Esophagus muscularis mucosa (tissue), 4 donors: Measurements from ENCODE around the gene RASD1. TPM values are rescaled to one million over a fixed set of nuclear protein-coding genes. Genes with fewer than 3 reads are reported as not detected.
A peak's percentile ranks its signal among the peaks of the same experiment; 100 is the strongest.

Experiments
- DNase-seq: peaks from one replicate; pipeline ENCODE4 v3.0.0-alpha.2; 2017; ENCODE audit errors: extremely low spot score
- H3K27ac ChIP-seq, 4 donors: fragments of 200-600 bp; sonication (generic); replicated peaks in 1 of 4; 1 replicate in 3 of 4; 2 replicates in 1 of 4; pipeline ENCODE4 v1.5.1; 2016 to 2019; ENCODE audit warnings: mild to moderate bottlenecking in 1 of 4
- H3K27me3 ChIP-seq, 4 donors: fragments of 200-600 bp; sonication (generic); one replicate each; pipeline versions ENCODE4 v1.5.1 to v1.6.0; 2016 to 2019
- H3K36me3 ChIP-seq, 4 donors: fragments of 200-600 bp; sonication (generic); one replicate each; pipeline ENCODE4 v1.5.1; 2016 to 2019
- H3K4me1 ChIP-seq, 4 donors: fragments of 200-600 bp; sonication (generic); one replicate each; pipeline ENCODE4 v1.5.1; 2016 to 2019
- H3K4me3 ChIP-seq, 4 donors: fragments of 200-600 bp; sonication (generic); 1 replicate in 2 of 4; 2 replicates in 2 of 4; pipeline ENCODE4 v1.5.1; 2016 to 2019; ENCODE audit warnings: mild to moderate bottlenecking in 4 of 4, moderate library complexity in 1 of 4
- H3K9me3 ChIP-seq, 4 donors: fragments of 200-600 bp; sonication (generic); 1 replicate in 3 of 4; 2 replicates in 1 of 4; pipeline ENCODE4 v1.5.1; 2016 to 2019
- EP300 ChIP-seq: sonication (generic); formaldehyde crosslinking; IDR thresholded peaks from one replicate; pipeline ENCODE4 v1.6.1; 2017; ENCODE audit warnings: antibody characterized with exemption
- POLR2A ChIP-seq: fragments of 450-650 bp; IDR thresholded peaks from one replicate; pipeline ENCODE4 v1.6.1; 2017; ENCODE audit warnings: antibody characterized with exemption, moderate library complexity, mild to moderate bottlenecking, low read depth
- POLR2AphosphoS5 ChIP-seq, 2 donors: sonication (generic); formaldehyde crosslinking; IDR thresholded peaks; one replicate each; pipeline ENCODE4 v1.6.1; 2017; ENCODE audit warnings: antibody characterized with exemption in 2 of 2
- WGBS: methylation state at CpG from one replicate; pipeline ENCODE4 v1.1.5; 2018; 5-methylcytosine and 5-hydroxymethylcytosine counted together
- intact Hi-C: fragments of 100-400 bp; cut with DNase I; formaldehyde crosslinking; loops from one replicate; pipeline ENCODE4 v1.15.1; 2023
- total RNA-seq, 4 donors: library from RNA; depleted of rRNA; stranded (reverse); fragments of >200 nt; gene quantifications; one replicate each; pipeline versions ENCODE4 v1.1.0 to v1.2.1, GENCODE V29; 2016
- TF ChIP-seq, protein P1 (sequence below), 3 experiments: fragments of 200-600 bp in 2 of 3; fragments of 450-650 bp in 1 of 3; sonication (generic) in 2 of 3; IDR thresholded peaks; one replicate each; pipeline ENCODE4 v1.5.1; 2017 to 2019; ENCODE audit warnings: antibody characterized with exemption in 3 of 3, mild to moderate bottlenecking in 2 of 3, moderate library complexity in 1 of 3

RASD1 gene
- total RNA-seq, 4 donors from 2014 or later, result 5.0 to 17.9 (median 13.3) TPM

DNA sequence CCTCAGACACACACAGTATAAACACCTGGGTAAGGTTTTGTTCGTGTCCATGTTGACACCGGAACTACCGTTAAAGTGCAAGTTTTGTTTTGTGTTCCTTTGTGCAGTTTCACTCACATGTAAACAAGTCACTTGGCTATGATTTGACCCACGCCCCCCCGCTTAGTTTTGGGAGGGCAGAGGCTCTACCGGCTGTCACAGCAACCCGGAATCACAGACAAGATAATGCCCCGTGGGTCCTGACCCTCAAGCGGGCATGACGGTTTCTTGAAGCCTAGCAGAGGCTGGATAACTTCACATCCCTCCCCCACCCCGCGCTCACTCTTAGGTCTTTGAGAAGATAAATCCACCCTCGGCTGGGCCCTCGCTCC lies 1.7 kb downstream of the RASD1 start:
- TF ChIP-seq POLR2AphosphoS5 (IDR thresholded peaks at IDR 0.05) (no peak), EP300 (no peak), POLR2A (no peak)
- TF ChIP-seq, protein P1, sequence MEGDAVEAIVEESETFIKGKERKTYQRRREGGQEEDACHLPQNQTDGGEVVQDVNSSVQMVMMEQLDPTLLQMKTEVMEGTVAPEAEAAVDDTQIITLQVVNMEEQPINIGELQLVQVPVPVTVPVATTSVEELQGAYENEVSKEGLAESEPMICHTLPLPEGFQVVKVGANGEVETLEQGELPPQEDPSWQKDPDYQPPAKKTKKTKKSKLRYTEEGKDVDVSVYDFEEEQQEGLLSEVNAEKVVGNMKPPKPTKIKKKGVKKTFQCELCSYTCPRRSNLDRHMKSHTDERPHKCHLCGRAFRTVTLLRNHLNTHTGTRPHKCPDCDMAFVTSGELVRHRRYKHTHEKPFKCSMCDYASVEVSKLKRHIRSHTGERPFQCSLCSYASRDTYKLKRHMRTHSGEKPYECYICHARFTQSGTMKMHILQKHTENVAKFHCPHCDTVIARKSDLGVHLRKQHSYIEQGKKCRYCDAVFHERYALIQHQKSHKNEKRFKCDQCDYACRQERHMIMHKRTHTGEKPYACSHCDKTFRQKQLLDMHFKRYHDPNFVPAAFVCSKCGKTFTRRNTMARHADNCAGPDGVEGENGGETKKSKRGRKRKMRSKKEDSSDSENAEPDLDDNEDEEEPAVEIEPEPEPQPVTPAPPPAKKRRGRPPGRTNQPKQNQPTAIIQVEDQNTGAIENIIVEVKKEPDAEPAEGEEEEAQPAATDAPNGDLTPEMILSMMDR (IDR thresholded peaks at IDR 0.05), result no peak
- peak overlapping the region; percentile 77 to 89 (median 85) for H3K27ac ChIP-seq
- no peak for DNase-seq
- peak overlapping the region; percentile 67 to 77 (median 70) for H3K4me3 ChIP-seq
- WGBS, result 54% methylated on average over 14 of the region's 14 CpGs
- no peaks in the 10 kb centered on the region for H3K27me3 ChIP-seq
- intact Hi-C loops, result loop anchor here (2.0 to 10.0 kb wide), 3 partner anchors 18 to 140 kb away; partner anchors contain the start of genes MED9 and PEMT
- H3K4me1 ChIP-seq, result peaks cover 27 to 38% (median 31%) of the 10 kb centered on the region in 4 donors
- H3K9me3 ChIP-seq, result no peaks in the 10 kb centered on the region
- peaks cover 8 to 25% (median 21%) of the 10 kb centered on the region in 4 donors for H3K36me3 ChIP-seq

DNA sequence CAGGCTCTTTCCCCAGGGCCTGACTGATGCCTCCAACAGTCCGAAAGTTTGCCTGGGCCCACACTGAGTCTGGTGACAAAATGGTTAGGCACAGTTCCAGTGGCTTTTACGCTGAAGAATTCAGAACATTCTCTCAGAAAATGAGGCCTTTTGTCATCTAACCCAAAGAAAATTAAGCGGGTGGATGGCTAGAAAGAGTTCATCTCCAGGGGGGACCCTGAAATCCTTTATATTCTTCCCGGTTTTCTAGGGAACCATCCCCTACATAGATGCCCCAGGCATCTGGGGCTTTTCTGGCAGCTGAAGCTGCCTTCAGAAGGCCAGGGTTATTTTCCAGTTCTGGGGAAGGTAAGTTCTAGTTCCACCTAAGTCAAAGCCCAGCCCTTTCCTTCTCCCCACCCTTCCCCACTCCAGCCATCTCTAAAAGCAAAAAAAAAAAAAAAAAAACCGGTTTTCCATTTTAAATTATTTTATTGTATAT lies 2.2 kb downstream of the RASD1 start:
- H3K4me3 ChIP-seq, result peak overlapping the region in 2 of 4 donors; percentile 20 to 73

DNA sequence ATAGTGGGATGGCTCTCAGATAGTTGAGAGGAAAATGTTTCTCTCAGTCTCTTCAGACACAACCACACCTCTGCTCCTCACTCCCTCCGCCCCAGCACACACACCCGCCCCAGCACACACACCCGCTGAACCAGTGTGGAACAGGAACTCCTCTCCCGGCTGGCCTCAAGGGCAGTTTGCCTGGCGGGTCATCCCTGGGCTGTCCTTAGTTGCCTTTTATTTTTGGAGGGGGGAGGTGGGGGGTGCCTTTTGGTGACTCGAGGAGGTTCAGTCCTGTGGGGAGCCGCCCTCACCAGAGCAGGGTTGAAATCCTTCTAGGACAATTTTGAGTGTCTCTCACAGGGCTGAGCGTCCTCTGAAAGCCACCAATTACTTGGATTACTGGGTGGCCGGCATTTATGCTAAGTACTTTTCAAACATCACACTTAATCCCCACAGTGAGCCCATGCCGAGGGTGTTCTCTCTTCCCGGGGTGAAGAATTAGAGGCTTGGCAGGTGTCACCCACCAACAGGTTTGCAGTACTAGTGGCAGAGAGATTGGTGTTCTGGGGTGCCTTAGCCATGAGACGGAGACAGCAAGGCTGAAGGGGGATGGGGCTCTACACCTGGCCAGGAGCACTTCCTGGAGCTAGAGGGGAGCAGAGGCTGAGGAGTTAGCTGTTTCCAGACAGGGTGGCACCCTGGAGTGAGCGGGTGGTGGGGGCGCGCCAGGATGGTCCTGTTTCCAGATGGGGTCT lies 2.8 kb downstream of the RASD1 start:
- H3K27ac ChIP-seq, result peak overlapping the region in 2 of 4 donors; percentile 6 to 16
- peaks cover 8 to 35% (median 26%) of the 10 kb centered on the region in 4 donors for H3K36me3 ChIP-seq
- H3K27me3 ChIP-seq, result no peaks in the 10 kb centered on the region
- DNase-seq, result no peak
- H3K4me3 ChIP-seq, result no peak overlapping the region
- H3K9me3 ChIP-seq, result no peaks in the 10 kb centered on the region
- intact Hi-C loops, result loop anchor here (5.0 to 10.0 kb wide), 2 partner anchors 99 to 139 kb away; partner anchors contain the start of gene PEMT
- H3K4me1 ChIP-seq, result peaks cover 29 to 41% (median 31%) of the 10 kb centered on the region in 4 donors
- TF ChIP-seq EP300, result no peak
- TF ChIP-seq POLR2AphosphoS5 (IDR thresholded peaks at IDR 0.05), result no peak
- TF ChIP-seq, protein P1 (IDR thresholded peaks at IDR 0.05), result no peak
- TF ChIP-seq POLR2A, result no peak
- WGBS, result 78% methylated on average over 15 of the region's 15 CpGs

More for the DNA sequence above, 2.2 kb downstream of the RASD1 start:
- no peaks in the 10 kb centered on the region for H3K27me3 ChIP-seq
- H3K36me3 ChIP-seq, result peaks cover 8 to 29% (median 22%) of the 10 kb centered on the region in 4 donors
- TF ChIP-seq EP300 (no peak), POLR2AphosphoS5 (IDR thresholded peaks at IDR 0.05) (no peak), POLR2A (no peak)
- TF ChIP-seq, protein P1 (IDR thresholded peaks at IDR 0.05), result no peak
- no peak for DNase-seq
- H3K4me1 ChIP-seq, result peaks cover 27 to 39% (median 31%) of the 10 kb centered on the region in 4 donors
- intact Hi-C loops, result loop anchor here (2.0 to 10.0 kb wide), 3 partner anchors 17 to 139 kb away; partner anchors contain the start of genes MED9 and PEMT
- H3K27ac ChIP-seq, result peak overlapping the region in 1 of 4 donors; percentile 16
- whole genome bisulfite sequencing, result 84% methylated on average over 5 of the region's 5 CpGs
- H3K9me3 ChIP-seq, result no peaks in the 10 kb centered on the region

DNA sequence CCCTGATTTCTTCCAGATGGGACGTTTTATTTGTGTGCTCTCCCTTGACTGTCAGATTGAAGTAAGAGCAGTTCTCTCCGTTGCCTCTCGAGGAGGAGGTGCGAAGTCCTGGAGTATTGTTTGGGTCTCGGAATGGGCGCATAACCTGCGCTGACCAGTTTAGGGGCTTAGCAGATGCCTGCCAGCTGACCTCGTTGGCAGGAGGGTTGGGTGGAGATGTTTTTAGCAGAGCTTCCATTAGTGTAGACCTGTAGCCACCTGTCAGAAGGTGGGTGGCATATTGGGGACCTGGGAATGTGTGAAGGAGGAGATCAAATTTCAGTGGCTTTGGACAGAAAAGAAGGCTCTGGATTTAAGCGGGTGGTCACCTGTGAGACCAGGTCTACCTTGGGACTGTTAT lies 3.6 kb downstream of the RASD1 start:
- H3K36me3 ChIP-seq, result peaks cover 8 to 44% (median 34%) of the 10 kb centered on the region in 4 donors
- H3K9me3 ChIP-seq, result no peaks in the 10 kb centered on the region
- H3K4me3 ChIP-seq, result no peak overlapping the region
- H3K27ac ChIP-seq, result no peak overlapping the region
- TF ChIP-seq POLR2AphosphoS5 (IDR thresholded peaks at IDR 0.05) (no peak), POLR2A (no peak), EP300 (no peak)
- TF ChIP-seq, protein P1 (IDR thresholded peaks at IDR 0.05), result no peak
- no peak for DNase-seq
- WGBS, result 90% methylated on average over 9 of the region's 9 CpGs
- H3K4me1 ChIP-seq, result peaks cover 29 to 40% (median 31%) of the 10 kb centered on the region in 4 donors
- intact Hi-C loops, result loop anchor here (5.0 to 10.0 kb wide), 2 partner anchors 100 to 138 kb away; partner anchors contain the start of gene PEMT
- no peaks in the 10 kb centered on the region for H3K27me3 ChIP-seq
